Brain pericyte (primary cell): Measurements from ENCODE around the gene NUDCD3.

ENCODE experiments used
- DNase-seq: peaks from one replicate; pipeline ENCODE4 v3.0.0-alpha.2; 2012; ENCODE audit warnings: low read depth, low spot score

NUDCD3 gene

GRCh38 chr7:44490351-44491200, at the start of gene NUDCD3:
Gene NUDCD3 (minus strand): TSS chr7:44490658. CDS start chr7:44490600, 58 bp downstream.
- peak; percentile 44 for DNase-seq

GRCh38 chr7:44539669-44540506, 49.4 kb upstream of the NUDCD3 start:
- DNase-seq: no peak

- no peak for DNase-seq
These were observed 48.6 kb upstream of the NUDCD3 start for GRCh38 chr7:44538798-44539668.

GRCh38 chr7:44538093-44538797, 47.8 kb upstream of the NUDCD3 start:
- DNase-seq: no peak

- DNase-seq: no peak
These were observed 47.0 kb upstream of the NUDCD3 start for GRCh38 chr7:44537442-44537841.

GRCh38 chr7:44536090-44536489, 45.6 kb upstream of the NUDCD3 start:
- no peak for DNase-seq

GRCh38 chr7:44535348-44536064, 45.0 kb upstream of the NUDCD3 start:
- DNase-seq: no peak

- no peak for DNase-seq
These were observed 44.0 kb upstream of the NUDCD3 start for GRCh38 chr7:44534501-44534900.

- DNase-seq: no peak
These were observed 43.6 kb upstream of the NUDCD3 start for GRCh38 chr7:44534087-44534486.

- DNase-seq: no peak
These were observed 43.0 kb upstream of the NUDCD3 start for GRCh38 chr7:44533301-44534055.

- no peak for DNase-seq
These were observed 41.2 kb upstream of the NUDCD3 start for GRCh38 chr7:44531421-44532380.

- no peak for DNase-seq
These were observed 40.5 kb upstream of the NUDCD3 start for GRCh38 chr7:44530990-44531389.

GRCh38 chr7:44524811-44525388, 34.4 kb upstream of the NUDCD3 start:
- no peak for DNase-seq

GRCh38 chr7:44522315-44522714, 31.9 kb upstream of the NUDCD3 start:
- no peak for DNase-seq

GRCh38 chr7:44521347-44522095, 31.1 kb upstream of the NUDCD3 start:
- DNase-seq: no peak

GRCh38 chr7:44520574-44520973, 30.1 kb upstream of the NUDCD3 start:
- no peak for DNase-seq

- DNase-seq: no peak
These were observed 29.1 kb upstream of the NUDCD3 start for GRCh38 chr7:44519546-44519945.
